GDM1 (cell line): ENCODE measurements around the gene SCARB1.

Experiments used
- DNase-seq: peaks from one replicate; lab custom pipeline; 2025; lab: John Stamatoyannopoulos, UW

The SCARB1 gene

DNA sequence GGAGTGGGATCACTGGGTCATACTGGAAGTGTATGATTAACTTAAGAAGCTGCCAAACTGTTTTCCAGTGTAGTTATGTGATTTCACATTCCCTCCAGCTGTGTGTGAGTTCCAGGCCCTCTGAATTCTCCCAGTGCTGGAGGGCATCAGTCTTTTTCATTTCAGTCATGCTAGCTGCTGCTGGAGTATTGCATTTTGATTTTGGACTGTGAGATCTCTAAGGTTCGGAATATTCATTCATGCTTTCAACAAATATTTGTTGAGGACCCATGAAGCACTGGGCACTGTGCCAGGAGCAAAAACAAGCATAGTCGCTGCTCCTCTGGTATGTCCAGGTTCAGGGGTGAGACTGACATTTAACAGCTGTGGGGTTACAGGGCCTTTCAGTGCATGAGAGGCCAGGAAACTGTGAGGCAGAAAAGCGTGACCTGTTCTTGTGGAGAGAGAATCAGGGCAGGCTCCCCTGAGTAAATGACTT, 133.2 kb downstream of the SCARB1 start:
- DNase-seq, result no peak

DNA sequence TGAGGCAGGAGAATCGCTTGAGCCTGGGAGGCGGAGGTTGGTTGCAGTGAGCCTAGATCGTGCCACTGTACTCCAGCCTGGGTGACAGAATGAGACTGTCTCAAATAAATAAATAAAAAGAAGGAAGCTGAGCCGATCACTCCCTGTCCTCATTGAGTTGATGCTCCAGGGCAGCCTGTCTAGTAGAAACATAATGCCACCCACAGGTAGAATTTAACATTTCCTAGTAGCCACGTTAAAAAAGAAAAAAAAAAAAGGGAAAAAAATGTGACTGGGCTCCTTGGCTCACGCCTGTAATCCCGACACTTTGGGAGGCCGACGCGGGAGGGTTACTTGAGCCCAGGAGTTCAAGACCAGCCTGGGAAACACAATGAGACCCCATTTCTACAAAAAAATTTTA, 135.7 kb downstream of the SCARB1 start:
- DNase-seq, result no peak

DNA sequence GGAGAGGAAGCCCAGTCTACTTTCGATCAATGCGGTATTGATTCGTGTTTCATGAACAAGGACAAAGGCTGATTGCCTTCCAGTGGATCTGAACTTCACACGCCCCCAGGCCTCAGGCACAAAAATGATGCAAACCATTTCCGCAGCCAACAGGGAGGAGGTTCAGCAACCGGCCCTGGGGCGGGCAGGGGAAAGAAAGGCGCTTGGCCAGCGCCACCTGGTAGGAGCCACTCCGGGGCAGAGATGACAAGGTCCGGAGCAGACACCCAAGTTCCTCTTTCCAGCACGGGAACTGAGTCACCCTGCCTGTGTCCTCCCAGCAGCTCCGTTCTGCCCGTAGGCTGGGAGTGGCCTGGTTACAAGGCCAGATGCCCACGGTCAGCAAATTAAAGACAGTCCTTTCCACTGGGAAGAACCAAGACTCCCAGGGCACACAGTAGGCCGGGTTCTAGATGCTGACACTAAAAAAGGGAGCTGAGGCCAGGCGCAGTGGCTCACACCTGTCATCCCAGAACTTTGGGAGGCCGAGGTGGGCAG, 136.3 kb downstream of the SCARB1 start:
- peak; percentile 82 for DNase-seq
